ENCODE data around the gene SCUBE3. TPM values are rescaled to one million over a fixed set of nuclear protein-coding genes. Genes with fewer than 3 reads are reported as not detected.
A peak's percentile ranks its signal among the peaks of the same experiment; 100 is the strongest.

The SCUBE3 gene
- total and polyA plus RNA-seq, 2 experiments from 2014 or later, result 8.7 to 10.2 TPM

- H4K20me1 ChIP-seq (ENCODE audit: insufficient read depth, poor library complexity, severe bottlenecking), result no peaks in the 10 kb centered on the region
- no peaks in the 10 kb centered on the region for H3K9me2 ChIP-seq (replicated peaks; ENCODE audit: insufficient read depth)
- no peaks in the 10 kb centered on the region for H3K27me3 ChIP-seq
- no peaks in the 10 kb centered on the region for H3K9me3 ChIP-seq (ENCODE audit: low read depth)
- no peak for DNase-seq (ENCODE audit: low spot score)
- no peak overlapping the region for H3K27ac ChIP-seq
- 76% methylated on average over 2 of the region's 2 CpGs for WGBS (ENCODE audit: low lambda C conversion rate, missing lambda C conversion rate)
- no peak overlapping the region for H3K4me3 ChIP-seq
- no peak overlapping the region for H2AFZ ChIP-seq
- no peak for TF ChIP-seq EZH2 (IDR thresholded peaks at IDR 0.05; ENCODE audit: borderline replicate concordance)
- TF ChIP-seq EZH2phosphoT487 (IDR thresholded peaks at IDR 0.05; ENCODE audit: low read depth, severe bottlenecking, unreplicated experiment), result no peak
- no peak for TF ChIP-seq CTCF (IDR thresholded peaks at IDR 0.05; ENCODE audit: poor library complexity)
- no peaks in the 10 kb centered on the region for H3K79me2 ChIP-seq
- H3K36me3 ChIP-seq (replicated peaks; ENCODE audit: insufficient read depth, low read depth), result no peaks in the 10 kb centered on the region
- no peak overlapping the region for H3K4me2 ChIP-seq
- H3K4me1 ChIP-seq (ENCODE audit: insufficient read depth), result peaks cover 32% of the 10 kb centered on the region
These were observed 29.8 kb upstream of the SCUBE3 start for GRCh38 chr6:35183935-35184334.

GRCh38 chr6:35184580-35185301 is 29.0 kb upstream of the SCUBE3 start:
- WGBS (ENCODE audit: low lambda C conversion rate, missing lambda C conversion rate), result 65% methylated on average over 9 of the region's 9 CpGs
- H4K20me1 ChIP-seq (ENCODE audit: insufficient read depth, poor library complexity, severe bottlenecking), result no peaks in the 10 kb centered on the region
- no peak overlapping the region for H3K4me3 ChIP-seq
- H3K27ac ChIP-seq, result peak overlapping the region; percentile 1
- H3K36me3 ChIP-seq (replicated peaks; ENCODE audit: insufficient read depth, low read depth), result no peaks in the 10 kb centered on the region
- H3K79me2 ChIP-seq, result no peaks in the 10 kb centered on the region
- no peak for TF ChIP-seq CTCF (IDR thresholded peaks at IDR 0.05; ENCODE audit: poor library complexity)
- no peak for TF ChIP-seq EZH2phosphoT487 (IDR thresholded peaks at IDR 0.05; ENCODE audit: low read depth, severe bottlenecking, unreplicated experiment)
- no peak for TF ChIP-seq EZH2 (IDR thresholded peaks at IDR 0.05; ENCODE audit: borderline replicate concordance)
- DNase-seq (ENCODE audit: low spot score), result no peak
- no peak overlapping the region for H2AFZ ChIP-seq
- H3K9me2 ChIP-seq (replicated peaks; ENCODE audit: insufficient read depth), result no peaks in the 10 kb centered on the region
- H3K4me1 ChIP-seq (ENCODE audit: insufficient read depth), result peaks cover 24% of the 10 kb centered on the region
- no peaks in the 10 kb centered on the region for H3K27me3 ChIP-seq
- peak overlapping the region; percentile 42 for H3K4me2 ChIP-seq
- H3K9me3 ChIP-seq (ENCODE audit: low read depth), result no peaks in the 10 kb centered on the region

- Histone ChIP-seq H3K27me3 (no peaks in the 10 kb centered on the region), H2AFZ (no peak overlapping the region), H3K36me3 (replicated peaks; ENCODE audit: insufficient read depth, low read depth) (no peaks in the 10 kb centered on the region), H4K20me1 (ENCODE audit: insufficient read depth, poor library complexity, severe bottlenecking) (no peaks in the 10 kb centered on the region), H3K4me3 (no peak overlapping the region), H3K4me1 (ENCODE audit: insufficient read depth) (peaks cover 23% of the 10 kb centered on the region), H3K79me2 (no peaks in the 10 kb centered on the region), H3K9me2 (replicated peaks; ENCODE audit: insufficient read depth) (no peaks in the 10 kb centered on the region), H3K4me2 (peak overlapping the region; percentile 42), H3K27ac (peak overlapping the region; percentile 1), H3K9me3 (ENCODE audit: low read depth) (no peaks in the 10 kb centered on the region)
- DNase-seq (ENCODE audit: low spot score), result peak; percentile 70
- TF ChIP-seq EZH2phosphoT487 (IDR thresholded peaks at IDR 0.05; ENCODE audit: low read depth, severe bottlenecking, unreplicated experiment), result no peak
- no peak for TF ChIP-seq CTCF (IDR thresholded peaks at IDR 0.05; ENCODE audit: poor library complexity)
- TF ChIP-seq EZH2 (IDR thresholded peaks at IDR 0.05; ENCODE audit: borderline replicate concordance), result no peak
- WGBS (ENCODE audit: low lambda C conversion rate, missing lambda C conversion rate), result 24% methylated on average over 6 of the region's 6 CpGs
These were observed 28.5 kb upstream of the SCUBE3 start for GRCh38 chr6:35185302-35185681.

Data from hepatocyte (in vitro differentiated cells).